DMS 273 (cell line): ENCODE data around the gene LEMD1.
"Not testable (repeated sequence)": the region's sequence is repeated elsewhere in the genome, so short reads cannot be mapped to it uniquely, and the experiment has no call there.

Experiments used
- DNase-seq: peaks from one replicate; lab custom pipeline; 2025; ENCODE audit not compliant: unreplicated experiment; lab: John Stamatoyannopoulos, UW

LEMD1 gene

DNA sequence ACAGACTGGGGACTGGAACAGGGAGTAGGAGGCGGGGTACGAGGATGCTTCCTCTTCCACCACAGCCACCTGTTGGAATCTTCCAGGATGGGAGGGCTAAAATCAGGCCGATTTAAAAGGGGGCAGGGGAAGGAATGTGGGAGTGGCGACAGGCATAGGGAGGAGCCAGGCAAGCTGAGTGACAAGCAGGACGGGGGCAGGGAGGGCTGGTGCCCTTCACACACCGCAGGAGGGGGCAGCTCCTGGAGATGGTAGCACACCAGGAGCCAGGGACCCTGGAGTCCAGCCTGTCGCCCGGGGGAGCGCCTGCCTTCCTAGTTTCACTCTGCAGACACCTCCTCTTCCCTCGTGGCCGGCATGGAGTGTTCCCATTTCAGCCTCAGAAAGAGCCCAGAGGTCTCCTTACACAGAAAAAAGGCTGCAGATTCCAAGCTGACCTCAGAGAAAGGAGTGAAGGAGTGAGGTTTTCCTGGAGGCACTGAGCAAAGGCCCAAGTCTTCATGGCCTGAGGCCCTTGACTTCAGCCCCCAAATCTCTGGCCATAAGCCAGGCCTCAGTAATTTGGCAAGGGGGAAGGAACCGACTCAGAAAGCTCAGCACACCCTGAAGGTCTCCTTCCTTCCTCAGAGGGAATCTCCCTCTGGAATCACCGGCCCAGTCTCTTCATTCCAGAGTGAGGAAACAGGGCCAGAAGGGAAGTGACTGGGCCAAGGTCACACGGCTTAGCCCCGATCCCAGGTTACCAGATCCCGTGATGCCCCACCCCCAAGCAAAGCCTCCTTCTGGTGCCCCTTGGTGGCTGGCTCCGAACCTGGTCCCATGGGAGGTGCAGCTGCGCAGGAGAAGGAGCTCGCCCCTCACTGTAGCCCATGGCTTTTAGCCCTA, 25.8 kb upstream of the LEMD1 start:
- no peak for DNase-seq

DNA sequence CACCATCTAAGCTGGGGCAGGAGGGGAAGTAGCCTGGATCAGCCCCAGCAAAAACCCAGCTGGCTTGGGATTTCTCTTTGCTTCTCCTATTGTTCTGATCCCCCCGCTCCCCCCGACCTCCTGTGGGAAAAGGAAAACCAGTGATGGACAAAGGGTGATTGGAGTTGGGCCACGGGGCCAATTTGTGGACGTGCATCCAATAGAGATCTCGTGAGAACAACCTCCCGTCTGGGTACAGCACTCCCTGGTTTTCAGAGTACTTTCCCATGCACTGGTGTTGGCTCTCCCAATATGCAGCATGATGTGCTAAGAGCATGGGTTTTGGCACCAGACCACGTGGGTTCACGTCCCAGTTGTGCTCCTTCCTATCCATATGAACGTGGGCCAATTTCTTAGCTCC, 25.0 kb upstream of the LEMD1 start:
- DNase-seq, result no peak

- DNase-seq, result no peak
Measured at GRCh38 chr1:205445646-205445935, 23.7 kb upstream of the LEMD1 start.

DNA sequence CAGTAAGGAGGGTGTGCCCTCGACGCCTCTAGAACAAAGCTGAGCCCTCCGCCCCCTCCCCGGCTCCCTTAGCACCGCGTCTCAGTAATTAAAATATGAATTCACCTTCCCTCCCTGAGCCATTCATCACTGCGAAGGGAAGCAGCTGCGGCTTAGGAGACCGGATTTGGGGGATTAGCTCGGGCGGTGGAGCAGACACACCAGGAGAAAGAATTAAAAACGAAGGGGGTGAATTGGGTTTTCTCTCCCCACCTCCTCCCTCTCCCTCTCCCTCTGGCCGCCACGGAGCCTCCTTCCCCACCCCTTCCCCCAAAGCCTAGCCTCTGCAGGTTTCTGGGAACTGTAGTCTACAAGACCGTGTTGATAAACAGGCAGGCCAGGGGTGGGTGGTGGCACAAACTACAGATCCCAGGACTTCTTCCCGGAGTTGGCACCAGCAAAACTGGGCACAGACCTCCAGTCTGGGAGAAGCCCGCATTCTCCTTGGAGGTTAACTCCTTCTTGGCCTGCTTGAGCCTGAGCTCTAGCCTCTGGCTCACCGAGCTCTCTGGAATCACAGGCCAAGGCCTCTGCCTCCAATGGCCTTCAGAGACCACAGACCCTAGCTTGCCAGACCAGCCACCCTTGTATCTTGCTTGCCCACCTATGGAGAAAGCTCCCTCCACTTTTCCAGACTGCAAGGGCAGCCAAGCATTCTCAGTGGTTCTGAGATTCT, 23.2 kb upstream of the LEMD1 start:
- peak; percentile 78 for DNase-seq

- no peak for DNase-seq
Measured at GRCh38 chr1:205444300-205444930, 22.6 kb upstream of the LEMD1 start.

DNA sequence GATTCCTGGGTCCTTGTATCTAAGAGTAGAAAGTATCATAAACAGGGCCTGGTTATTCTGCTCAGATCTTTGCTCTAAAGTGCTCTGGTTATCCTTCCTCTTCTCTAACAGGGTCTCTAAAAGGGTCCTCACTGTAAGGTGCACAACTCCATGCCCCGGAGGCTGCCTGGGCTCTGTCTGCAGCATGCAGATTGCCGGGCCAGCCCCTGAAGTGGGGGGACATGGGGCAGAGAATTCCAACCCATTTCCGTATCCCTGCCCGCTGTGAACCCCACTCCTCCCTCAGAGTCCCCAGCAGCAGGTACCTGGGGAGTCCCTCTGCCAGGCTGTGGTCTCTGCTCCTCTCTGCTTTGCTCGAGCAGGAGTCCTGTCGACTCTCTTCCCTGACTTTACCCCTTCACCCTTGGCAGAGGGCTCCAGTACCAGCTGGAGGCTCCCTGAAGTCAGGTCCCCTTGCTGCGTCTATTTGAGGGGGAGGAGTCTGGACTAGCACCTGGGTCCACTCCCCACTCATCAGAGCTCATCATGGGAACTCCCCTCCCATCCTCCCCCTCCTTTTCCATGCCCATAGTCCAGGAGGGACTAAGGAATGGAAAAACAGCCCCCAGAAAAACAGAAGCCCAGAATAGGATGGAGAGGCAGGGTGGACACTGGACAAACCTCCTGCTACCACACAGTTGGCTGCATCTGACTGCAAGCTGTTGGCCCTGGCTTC, 21.9 kb upstream of the LEMD1 start:
- DNase-seq, result no peak

DNA sequence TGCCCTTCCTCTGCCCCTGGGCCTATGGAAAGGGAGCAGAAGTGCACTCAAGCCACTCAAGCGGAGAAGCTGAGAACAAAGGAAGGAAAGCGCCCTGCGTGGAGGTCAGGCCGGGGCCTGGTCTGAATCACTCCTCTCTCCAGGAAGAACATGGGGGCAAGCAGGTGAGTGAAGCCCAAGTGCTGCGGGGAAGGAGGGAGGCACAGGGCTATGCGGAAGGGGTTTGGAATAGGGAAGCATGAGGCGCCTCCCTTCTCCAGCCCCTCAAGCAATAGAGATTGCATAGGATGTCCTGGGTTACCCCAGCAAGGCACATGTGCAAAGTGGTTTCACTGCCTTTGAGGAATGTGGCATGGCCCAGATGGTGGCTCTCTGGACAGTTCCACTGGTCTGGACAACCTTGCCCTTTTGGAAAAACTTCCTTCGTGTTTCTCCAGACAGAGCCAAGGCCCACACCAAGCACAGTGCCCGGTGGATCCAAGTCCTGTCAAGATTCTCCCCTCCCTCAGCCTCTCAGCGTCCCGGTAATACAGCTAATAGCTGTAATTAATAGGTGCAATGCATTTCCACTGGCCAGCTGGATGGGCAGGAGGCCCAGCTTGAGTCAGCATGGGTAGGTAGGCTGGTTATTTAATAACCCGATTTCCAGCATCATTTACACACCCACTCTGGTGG, 20.3 kb upstream of the LEMD1 start:
- no peak for DNase-seq

- DNase-seq, result no peak
Measured at GRCh38 chr1:205441716-205442050, 19.8 kb upstream of the LEMD1 start.

DNA sequence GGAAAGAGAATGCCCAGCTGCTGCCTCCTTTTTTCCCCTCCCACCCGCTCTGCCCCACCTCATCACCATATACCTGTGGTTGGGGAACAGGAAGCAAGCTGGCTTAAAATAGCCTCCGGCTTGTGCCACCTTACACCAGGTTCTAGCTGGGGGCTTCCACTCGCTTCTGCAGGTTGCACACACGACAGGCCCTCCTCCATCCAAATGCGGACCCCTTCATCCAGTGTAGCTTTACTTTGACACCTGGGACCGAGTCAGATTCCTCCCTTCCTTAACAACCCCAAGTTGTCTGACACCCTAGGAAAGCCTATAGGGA, 19.4 kb upstream of the LEMD1 start:
- DNase-seq, result no peak

GRCh38 chr1:205440476-205441317, 18.8 kb upstream of the LEMD1 start:
- peak; percentile 36 for DNase-seq

DNA sequence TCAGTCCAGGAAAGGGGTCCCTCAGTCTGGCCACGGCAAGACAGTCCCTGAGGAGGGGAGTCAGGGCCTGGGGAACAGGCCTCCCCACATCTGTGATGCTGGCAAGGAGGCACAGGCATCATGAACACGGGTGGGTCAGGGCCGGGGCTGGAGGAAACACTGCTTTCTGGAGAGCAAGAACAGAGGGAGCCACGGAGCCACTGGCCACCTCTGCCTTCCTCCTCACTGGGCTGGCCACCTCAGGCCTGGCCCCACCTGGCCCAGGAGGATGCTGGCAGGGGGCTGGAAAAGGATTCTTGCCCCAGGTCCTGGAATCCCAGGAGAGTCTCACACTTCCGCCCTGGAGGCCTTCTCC, 18.2 kb upstream of the LEMD1 start:
- no peak for DNase-seq

DNA sequence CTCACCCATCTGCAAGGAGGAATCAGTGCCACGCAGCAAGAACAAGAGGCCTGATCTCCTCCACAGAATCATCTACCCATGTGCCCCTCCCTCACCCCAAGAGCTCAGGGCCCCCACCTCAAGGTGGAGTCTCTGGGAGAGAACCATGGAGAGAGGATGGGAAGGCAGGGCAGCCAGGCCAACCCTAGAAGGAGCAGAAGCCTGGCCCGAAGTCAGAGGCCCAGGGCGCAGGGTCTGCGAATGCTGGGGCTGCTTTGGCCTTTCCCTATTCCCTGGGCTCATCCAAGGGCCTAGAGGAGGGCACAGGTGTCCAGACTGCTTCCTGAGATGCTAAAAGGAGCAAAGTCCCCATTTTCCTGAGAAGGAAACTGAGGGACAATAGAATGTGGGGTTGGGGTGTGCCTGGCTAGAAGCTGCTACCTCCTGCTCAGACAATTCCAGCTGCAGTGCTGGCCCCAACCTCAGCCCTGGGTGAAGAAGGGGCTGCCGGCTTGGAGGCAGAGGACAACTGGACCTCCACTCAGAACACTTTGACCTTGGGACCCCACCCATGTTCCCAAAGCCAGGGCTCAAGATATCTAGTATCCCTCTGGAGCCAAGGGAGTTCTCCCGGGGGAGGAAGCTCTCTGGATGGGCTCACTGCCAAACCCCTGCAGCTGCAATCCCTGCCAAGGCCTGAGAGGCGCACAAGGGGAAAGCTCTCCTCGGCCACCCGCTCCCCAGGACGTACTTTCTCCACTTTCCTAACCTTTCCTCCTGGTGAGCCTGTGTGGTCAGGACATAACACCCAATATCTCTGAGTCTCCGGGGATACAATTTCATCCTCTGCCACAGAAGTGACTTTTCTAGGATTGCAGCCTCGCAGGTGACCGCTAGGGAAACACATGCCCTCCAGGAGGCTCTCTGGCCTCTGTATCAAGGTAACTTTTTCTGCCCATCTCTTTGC, 16.6 kb upstream of the LEMD1 start:
- DNase-seq, result peak; percentile 93

- DNase-seq, result no peak
Measured at GRCh38 chr1:205437570-205437969, 15.7 kb upstream of the LEMD1 start.

DNA sequence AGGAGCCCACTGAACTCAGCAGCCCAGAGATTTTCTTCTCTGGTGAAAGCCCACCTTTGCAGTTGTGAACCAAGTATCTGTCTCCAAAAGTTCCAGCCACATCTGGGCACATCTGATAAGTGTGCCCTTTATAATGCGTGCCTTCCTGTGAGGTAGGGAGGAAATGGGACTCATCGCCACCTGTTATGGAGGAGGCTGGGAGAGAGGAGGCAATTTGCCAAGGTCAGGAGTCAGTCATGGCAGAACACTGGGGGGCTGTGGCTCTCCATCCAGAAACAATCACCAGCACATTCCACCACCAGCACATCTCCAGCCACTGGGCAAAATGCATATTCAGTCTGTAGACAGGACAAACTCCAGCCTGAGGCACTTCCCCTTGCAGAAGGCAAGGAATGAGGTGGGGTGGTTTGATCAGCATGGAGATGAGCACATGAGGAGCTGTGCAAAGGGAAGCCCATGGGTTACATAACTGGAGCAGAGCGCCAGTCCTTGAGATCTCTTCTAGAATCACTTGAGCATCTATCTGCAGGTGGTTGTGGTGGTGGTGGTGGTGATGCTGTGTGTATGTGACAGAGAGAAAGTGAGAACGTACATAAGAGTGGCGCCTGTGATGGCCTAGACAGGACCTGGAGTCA, 15.0 kb upstream of the LEMD1 start:
- no peak for DNase-seq

DNA sequence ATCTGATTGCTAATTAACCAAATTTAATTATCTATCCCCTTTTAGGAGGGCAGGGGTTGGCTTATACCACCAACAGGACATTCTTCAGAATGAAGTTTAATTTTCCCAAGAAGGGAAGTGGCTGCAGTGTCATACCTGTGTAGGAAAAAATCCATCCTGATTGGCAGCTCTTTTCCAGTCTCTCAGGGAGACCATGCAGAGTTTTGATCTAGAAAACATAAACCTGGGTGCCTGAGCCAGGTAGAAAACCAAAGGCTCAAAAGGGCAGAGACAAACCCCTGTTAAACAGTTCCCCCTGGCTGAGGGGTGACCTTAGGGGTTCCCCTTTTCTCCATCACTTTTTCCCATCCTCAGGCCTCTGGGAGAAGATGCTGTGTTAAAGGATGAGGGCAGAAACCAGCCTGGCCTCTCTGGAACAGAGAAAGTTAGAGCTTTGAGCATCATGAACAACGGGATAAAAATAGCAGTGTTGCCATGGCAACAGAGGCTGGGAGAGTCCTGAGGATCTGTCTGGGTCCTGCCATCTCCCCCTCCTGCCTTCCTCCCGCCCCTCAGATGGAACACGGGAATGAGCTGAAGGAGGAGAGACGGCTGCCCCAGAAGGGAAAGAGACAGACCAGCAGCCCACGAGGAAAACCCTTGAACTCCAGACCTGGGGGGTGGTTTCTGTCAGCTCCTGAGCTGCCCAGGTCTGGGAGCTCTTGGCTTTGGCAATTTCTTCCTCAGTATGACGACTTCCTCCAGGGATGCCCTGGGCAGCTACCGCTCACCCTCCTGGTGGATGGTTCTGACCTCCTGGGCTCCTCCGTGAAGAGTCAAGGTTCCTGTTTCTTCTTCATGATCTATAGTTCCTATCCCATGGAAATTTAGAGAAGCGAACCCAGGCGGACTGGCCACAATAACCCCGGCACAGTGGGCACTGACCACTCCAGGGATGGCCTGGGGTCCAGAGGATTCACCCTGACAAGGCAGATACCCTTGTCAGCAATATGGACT, 14.0 kb upstream of the LEMD1 start:
- DNase-seq, result peak; percentile 79

- no peak for DNase-seq
Measured at GRCh38 chr1:205434738-205435137, 12.9 kb upstream of the LEMD1 start.

DNA sequence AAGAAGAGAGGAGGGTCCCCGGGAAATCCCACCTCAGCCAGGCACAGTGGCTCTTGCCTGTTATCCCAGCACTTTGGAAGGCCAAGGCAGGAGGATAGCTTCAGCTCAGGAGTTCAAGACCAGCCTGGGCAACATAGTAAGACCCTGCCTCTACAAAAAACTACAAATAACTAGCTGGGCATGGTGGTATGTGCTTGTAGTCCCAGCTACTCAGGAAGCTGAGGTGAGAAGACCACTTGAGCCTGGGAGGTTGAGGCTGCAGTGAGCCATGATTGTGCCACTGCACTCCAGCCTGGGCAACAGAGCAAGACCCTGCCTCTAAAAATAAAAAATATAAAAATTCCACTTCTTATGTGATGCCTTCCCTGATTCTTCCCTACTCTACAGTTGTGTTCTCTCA, 10.8 kb upstream of the LEMD1 start:
- DNase-seq, result not testable (repeated sequence)

- DNase-seq, result no peak
Measured at GRCh38 chr1:205432116-205432515, 10.3 kb upstream of the LEMD1 start.
